Bronchial epithelial cell (primary cell): ENCODE data around the gene ADNP2. TPM values are rescaled to one million over a fixed set of nuclear protein-coding genes. Genes with fewer than 3 reads are reported as not detected.

Source experiments
- DNase-seq: peaks from one replicate; pipeline ENCODE4 v3.0.0-alpha.2; 2010; ENCODE audit warnings: low read depth
- FAIRE-seq: peaks from 2 replicates; lab custom pipeline; 2011; peaks lifted over from hg19 to GRCh38; lab: Jason Lieb, UNC
- H3K27me3 ChIP-seq: 2 replicates; pipeline ENCODE4 v1.5.1; 2011; ENCODE audit warnings: low read length; ENCODE audit not compliant: control insufficient read depth, insufficient read depth
- H3K36me3 ChIP-seq: 2 replicates; pipeline ENCODE4 v1.5.1; 2011; ENCODE audit warnings: low read length; ENCODE audit not compliant: control insufficient read depth, insufficient read depth
- H3K4me3 ChIP-seq: 2 replicates; pipeline ENCODE4 v1.5.1; 2011; ENCODE audit warnings: mild to moderate bottlenecking, low read depth, low read length, control low read depth
- total RNA-seq: library from RNA; depleted of rRNA; stranded (reverse); fragments of >200 nt; gene quantifications from 2 replicates; pipeline ENCODE4 v1.2.1, GENCODE V29; 2014
- TF ChIP-seq, protein P1 (sequence below): IDR thresholded peaks from 2 replicates; pipeline ENCODE4 v1.5.1; 2011; ENCODE audit warnings: mild to moderate bottlenecking, moderate library complexity, low read length, control low read depth, inconsistent platforms; ENCODE audit not compliant: insufficient read depth, severe bottlenecking

Gene ADNP2
- total RNA-seq, 1 donor from 2014 or later: 21.6 TPM

DNA sequence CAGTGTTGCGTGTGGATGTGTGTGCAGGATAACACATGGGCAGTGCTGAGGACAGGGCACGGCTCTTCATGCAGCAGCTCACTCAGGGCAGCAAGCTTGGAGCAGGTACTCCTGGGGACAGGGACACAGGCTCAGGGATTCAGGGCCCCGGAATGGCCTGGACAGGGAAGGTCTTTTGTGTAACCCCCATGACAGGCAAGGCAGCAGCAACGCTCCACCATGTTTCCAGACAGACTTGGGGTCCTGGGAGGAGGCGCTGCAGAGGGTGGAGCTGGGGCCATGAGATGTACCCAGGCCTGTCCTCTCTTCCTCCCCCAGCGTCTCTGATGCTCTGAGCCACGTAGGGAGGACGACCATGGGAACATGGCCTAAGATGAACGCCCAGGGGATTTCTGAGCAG is 58.3 kb downstream of the ADNP2 start:
- TF ChIP-seq, protein P1, sequence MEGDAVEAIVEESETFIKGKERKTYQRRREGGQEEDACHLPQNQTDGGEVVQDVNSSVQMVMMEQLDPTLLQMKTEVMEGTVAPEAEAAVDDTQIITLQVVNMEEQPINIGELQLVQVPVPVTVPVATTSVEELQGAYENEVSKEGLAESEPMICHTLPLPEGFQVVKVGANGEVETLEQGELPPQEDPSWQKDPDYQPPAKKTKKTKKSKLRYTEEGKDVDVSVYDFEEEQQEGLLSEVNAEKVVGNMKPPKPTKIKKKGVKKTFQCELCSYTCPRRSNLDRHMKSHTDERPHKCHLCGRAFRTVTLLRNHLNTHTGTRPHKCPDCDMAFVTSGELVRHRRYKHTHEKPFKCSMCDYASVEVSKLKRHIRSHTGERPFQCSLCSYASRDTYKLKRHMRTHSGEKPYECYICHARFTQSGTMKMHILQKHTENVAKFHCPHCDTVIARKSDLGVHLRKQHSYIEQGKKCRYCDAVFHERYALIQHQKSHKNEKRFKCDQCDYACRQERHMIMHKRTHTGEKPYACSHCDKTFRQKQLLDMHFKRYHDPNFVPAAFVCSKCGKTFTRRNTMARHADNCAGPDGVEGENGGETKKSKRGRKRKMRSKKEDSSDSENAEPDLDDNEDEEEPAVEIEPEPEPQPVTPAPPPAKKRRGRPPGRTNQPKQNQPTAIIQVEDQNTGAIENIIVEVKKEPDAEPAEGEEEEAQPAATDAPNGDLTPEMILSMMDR: no peak
- DNase-seq (no peak), FAIRE-seq (no peak)
- Histone ChIP-seq H3K4me3 (no peak overlapping the region), H3K36me3 (peaks cover 4% of the 10 kb centered on the region), H3K27me3 (no peaks in the 10 kb centered on the region)

GRCh38 chr18:80167931-80168330 is 58.9 kb downstream of the ADNP2 start:
- TF ChIP-seq, protein P1: no peak
- FAIRE-seq (no peak), DNase-seq (no peak)

DNA sequence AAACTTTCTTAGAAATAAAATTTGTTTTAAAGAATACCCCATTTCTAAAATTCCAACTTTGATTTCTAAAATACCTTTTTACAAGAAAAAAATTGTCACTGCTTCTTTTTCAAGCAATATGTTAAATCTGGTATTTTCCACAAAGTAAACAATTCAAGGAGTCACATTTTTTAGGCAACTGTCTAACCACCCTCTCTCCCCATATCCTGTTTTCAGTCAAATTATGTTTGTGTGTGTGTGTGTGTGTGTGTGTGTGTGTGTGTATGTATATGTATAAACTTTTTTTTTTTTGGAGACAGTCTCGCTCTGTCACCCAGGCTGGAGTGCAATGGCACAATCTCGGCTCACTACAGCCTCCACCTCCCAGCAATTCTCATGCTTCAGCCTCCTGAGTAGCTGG is 59.3 kb downstream of the ADNP2 start:
- Histone ChIP-seq H3K36me3 (peaks cover 4% of the 10 kb centered on the region), H3K4me3 (no peak overlapping the region), H3K27me3 (no peaks in the 10 kb centered on the region)
- TF ChIP-seq, protein P1: no peak
- no peak for DNase-seq
- no peak for FAIRE-seq

More at GRCh38 chr18:80167931-80168330, 58.9 kb downstream of the ADNP2 start:
- Histone ChIP-seq H3K36me3 (peaks cover 4% of the 10 kb centered on the region), H3K27me3 (no peaks in the 10 kb centered on the region), H3K4me3 (no peak overlapping the region)

GRCh38 chr18:80168982-80169381 is 59.9 kb downstream of the ADNP2 start:
- FAIRE-seq (no peak), DNase-seq (no peak)
- H3K4me3 ChIP-seq: no peak overlapping the region
- peaks cover 4% of the 10 kb centered on the region for H3K36me3 ChIP-seq
- TF ChIP-seq, protein P1: no peak
- no peaks in the 10 kb centered on the region for H3K27me3 ChIP-seq

DNA sequence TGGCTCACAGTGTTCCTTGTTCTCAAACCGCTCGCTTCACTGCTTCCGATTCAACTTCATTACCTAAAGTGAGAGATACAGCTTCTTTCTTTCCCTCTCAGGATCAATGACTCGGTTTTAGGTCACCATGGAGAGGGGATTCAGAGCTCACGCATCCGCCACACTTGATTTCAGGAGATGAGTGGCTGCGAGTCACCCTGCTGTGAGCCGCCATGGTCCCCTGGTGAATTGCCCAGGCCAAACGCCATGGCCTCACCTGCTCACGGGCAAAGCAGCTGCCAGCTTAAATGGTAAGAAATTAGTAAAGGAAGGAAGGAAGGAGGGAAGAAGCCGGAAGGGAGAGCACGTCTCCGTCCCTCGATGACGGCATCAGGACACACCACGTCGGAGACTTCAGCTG is 60.5 kb downstream of the ADNP2 start:
- H3K4me3 ChIP-seq: no peak overlapping the region
- FAIRE-seq: no peak
- TF ChIP-seq, protein P1: no peak

GRCh38 chr18:80170395-80171053 is 61.5 kb downstream of the ADNP2 start:
- TF ChIP-seq, protein P1: no peak
- H3K27me3 ChIP-seq: no peaks in the 10 kb centered on the region
- no peak overlapping the region for H3K4me3 ChIP-seq
- H3K36me3 ChIP-seq: peaks cover 4% of the 10 kb centered on the region
- FAIRE-seq (no peak), DNase-seq (no peak)

More for the DNA sequence above, 60.5 kb downstream of the ADNP2 start:
- peak; percentile 51 for DNase-seq
- Histone ChIP-seq H3K36me3 (peaks cover 4% of the 10 kb centered on the region), H3K27me3 (no peaks in the 10 kb centered on the region)
